HUES6 (cell line): ENCODE measurements around the gene CCN5.

Experiments used
- H3K27ac ChIP-seq: 2 replicates; pipeline ENCODE4 v1.7.0; 2013; ENCODE audit warnings: low read depth, mild to moderate bottlenecking, low read length, inconsistent platforms
- H3K27me3 ChIP-seq: 2 replicates; pipeline ENCODE4 v1.6.1; 2013; ENCODE audit warnings: low read length; ENCODE audit not compliant: control insufficient read depth, insufficient read depth
- H3K36me3 ChIP-seq: 2 replicates; pipeline ENCODE4 v1.6.1; 2013; ENCODE audit warnings: low read length; ENCODE audit not compliant: control insufficient read depth, insufficient read depth
- H3K4me1 ChIP-seq: 2 replicates; pipeline ENCODE4 v1.6.1; 2013; ENCODE audit warnings: low read length; ENCODE audit not compliant: control insufficient read depth, insufficient read depth
- H3K4me3 ChIP-seq: 2 replicates; pipeline ENCODE4 v1.5.1; 2013; ENCODE audit warnings: low read depth, low read length
- H3K9ac ChIP-seq: one replicate; pipeline ENCODE4 v1.6.1; 2013; ENCODE audit warnings: mild to moderate bottlenecking, low read length
- H3K9me3 ChIP-seq: 2 replicates; pipeline ENCODE4 v1.6.1; 2013; ENCODE audit warnings: low read depth, low read length; ENCODE audit not compliant: control insufficient read depth, insufficient read depth

CCN5 gene

GRCh38 chr20:44728801-44729443 is 13.8 kb downstream of the CCN5 start:
- Histone ChIP-seq H3K9ac (no peak overlapping the region), H3K4me1 (peaks cover 36% of the 10 kb centered on the region), H3K9me3 (no peaks in the 10 kb centered on the region), H3K27ac (no peak overlapping the region), H3K27me3 (no peaks in the 10 kb centered on the region), H3K4me3 (peak overlapping the region; percentile 27; the same call in 1 of the 2 replicates), H3K36me3 (no peaks in the 10 kb centered on the region)

DNA sequence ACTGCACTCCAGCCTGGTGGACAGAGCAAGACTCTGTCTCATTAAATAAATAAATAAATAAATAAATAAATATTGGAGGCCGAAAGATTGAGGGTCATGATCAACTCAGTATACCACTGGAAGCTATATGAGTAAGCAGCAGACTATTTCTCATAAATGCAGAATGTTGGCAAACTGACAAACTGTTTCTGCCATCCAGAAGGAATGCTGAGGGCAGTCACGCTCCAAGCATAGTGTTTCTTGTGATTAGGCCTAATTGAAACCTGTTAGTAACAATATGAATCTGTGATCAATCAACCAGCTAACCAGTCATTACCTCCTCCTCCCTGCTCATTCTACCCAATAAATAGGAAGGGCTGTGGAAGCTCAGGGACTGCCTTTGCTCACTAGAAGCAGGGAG is 15.3 kb downstream of the CCN5 start:
- Histone ChIP-seq H3K4me1 (peaks cover 36% of the 10 kb centered on the region), H3K9me3 (no peaks in the 10 kb centered on the region), H3K4me3 (no peak overlapping the region), H3K27ac (no peak overlapping the region), H3K36me3 (no peaks in the 10 kb centered on the region), H3K27me3 (no peaks in the 10 kb centered on the region), H3K9ac (no peak overlapping the region)

DNA sequence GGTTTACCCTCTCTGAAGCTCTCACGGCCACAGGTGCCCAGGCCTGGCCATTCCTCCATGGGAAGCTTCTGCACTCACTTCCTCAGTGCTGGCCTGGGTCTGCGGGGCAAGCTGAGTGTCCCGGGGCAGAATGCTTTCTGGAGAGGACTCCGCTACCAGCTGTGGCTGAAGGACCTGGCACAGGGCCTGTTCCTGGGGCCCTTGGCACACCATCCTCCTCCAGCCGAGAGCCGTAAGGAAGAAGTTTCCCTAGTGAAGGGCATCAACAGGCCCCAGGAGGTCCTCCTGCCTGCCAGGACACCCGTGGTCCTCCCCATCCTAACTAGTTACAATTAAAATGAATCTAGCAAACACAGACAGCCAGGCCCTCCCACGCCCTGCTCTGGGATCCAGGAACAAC is 16.5 kb downstream of the CCN5 start:
- H3K9ac ChIP-seq, result no peak overlapping the region
- H3K4me1 ChIP-seq, result peaks cover 32% of the 10 kb centered on the region
- H3K27ac ChIP-seq, result no peak overlapping the region
- no peaks in the 10 kb centered on the region for H3K36me3 ChIP-seq
- H3K4me3 ChIP-seq, result no peak overlapping the region
- peaks cover 1% of the 10 kb centered on the region; the same call in 1 of the 2 replicates for H3K9me3 ChIP-seq
- no peaks in the 10 kb centered on the region for H3K27me3 ChIP-seq

GRCh38 chr20:44732327-44732726 is 17.2 kb downstream of the CCN5 start:
- Histone ChIP-seq H3K9ac (no peak overlapping the region), H3K36me3 (no peaks in the 10 kb centered on the region), H3K27me3 (no peaks in the 10 kb centered on the region), H3K4me3 (no peak overlapping the region), H3K27ac (no peak overlapping the region), H3K4me1 (peaks cover 26% of the 10 kb centered on the region), H3K9me3 (peaks cover 5% of the 10 kb centered on the region; the same call in 1 of the 2 replicates)

GRCh38 chr20:44733341-44734069 is 18.3 kb downstream of the CCN5 start:
- H3K9ac ChIP-seq, result no peak overlapping the region
- no peak overlapping the region for H3K27ac ChIP-seq
- peaks cover 5% of the 10 kb centered on the region; the same call in 1 of the 2 replicates for H3K9me3 ChIP-seq
- H3K4me3 ChIP-seq, result no peak overlapping the region
- H3K27me3 ChIP-seq, result no peaks in the 10 kb centered on the region
- H3K36me3 ChIP-seq, result no peaks in the 10 kb centered on the region
- peaks cover 20% of the 10 kb centered on the region for H3K4me1 ChIP-seq

GRCh38 chr20:44734938-44735337 is 19.8 kb downstream of the CCN5 start:
- H3K9ac ChIP-seq, result no peak overlapping the region
- no peaks in the 10 kb centered on the region for H3K27me3 ChIP-seq
- H3K4me3 ChIP-seq, result no peak overlapping the region
- no peak overlapping the region for H3K27ac ChIP-seq
- H3K36me3 ChIP-seq, result no peaks in the 10 kb centered on the region
- H3K9me3 ChIP-seq, result peaks cover 5% of the 10 kb centered on the region; the same call in 1 of the 2 replicates
- peaks cover 6% of the 10 kb centered on the region for H3K4me1 ChIP-seq

DNA sequence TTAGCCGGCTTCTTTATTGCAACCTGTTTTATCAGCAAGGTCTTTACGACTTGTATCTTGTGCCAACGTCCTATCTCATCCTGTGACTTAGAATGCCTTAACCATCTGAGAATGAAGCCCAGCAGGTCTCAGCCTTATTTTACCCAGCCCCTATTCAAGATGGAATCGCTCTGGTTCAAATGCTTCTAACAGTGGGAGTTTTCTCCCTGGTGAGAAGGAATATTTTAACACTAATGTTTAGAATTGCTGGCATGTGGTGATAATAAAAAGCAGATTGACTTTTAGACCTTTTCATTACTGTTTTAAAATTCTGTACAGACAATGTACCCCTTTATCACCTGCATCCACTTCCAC is 20.6 kb downstream of the CCN5 start:
- H3K9me3 ChIP-seq, result peaks cover 5% of the 10 kb centered on the region; the same call in 1 of the 2 replicates
- H3K9ac ChIP-seq, result no peak overlapping the region
- H3K4me1 ChIP-seq, result peaks cover 6% of the 10 kb centered on the region
- no peak overlapping the region for H3K27ac ChIP-seq
- H3K4me3 ChIP-seq, result no peak overlapping the region
- H3K36me3 ChIP-seq, result no peaks in the 10 kb centered on the region
- no peaks in the 10 kb centered on the region for H3K27me3 ChIP-seq

- Histone ChIP-seq H3K9ac (no peak overlapping the region), H3K36me3 (no peaks in the 10 kb centered on the region), H3K27ac (no peak overlapping the region), H3K9me3 (peaks cover 5% of the 10 kb centered on the region; the same call in 1 of the 2 replicates), H3K4me3 (no peak overlapping the region), H3K4me1 (peaks cover 6% of the 10 kb centered on the region), H3K27me3 (no peaks in the 10 kb centered on the region)
Observed at GRCh38 chr20:44736170-44737021, 21.2 kb downstream of the CCN5 start.

DNA sequence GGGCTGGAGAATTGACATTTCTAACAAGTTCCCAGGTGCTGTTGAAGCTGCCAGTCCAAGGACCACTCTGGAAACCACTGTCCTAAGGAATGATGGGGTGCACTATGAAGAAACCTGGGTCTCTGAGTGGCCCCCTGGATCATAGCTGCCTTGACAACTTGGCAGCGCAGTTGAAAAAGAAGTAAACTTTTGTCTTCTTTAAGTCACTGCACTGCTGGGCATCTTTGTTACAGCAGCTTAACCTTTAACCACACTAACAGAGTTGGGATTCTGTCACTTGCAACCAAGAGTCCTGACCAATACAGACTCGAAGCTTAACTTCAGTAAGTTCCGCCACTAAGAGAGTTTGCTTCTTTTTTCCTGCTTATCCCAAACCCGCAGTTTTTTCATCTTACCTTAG is 21.9 kb downstream of the CCN5 start:
- H3K9ac ChIP-seq, result no peak overlapping the region
- H3K36me3 ChIP-seq, result no peaks in the 10 kb centered on the region
- H3K9me3 ChIP-seq, result peaks cover 5% of the 10 kb centered on the region; the same call in 1 of the 2 replicates
- no peak overlapping the region for H3K4me3 ChIP-seq
- peaks cover 6% of the 10 kb centered on the region for H3K4me1 ChIP-seq
- no peak overlapping the region for H3K27ac ChIP-seq
- peaks cover 5% of the 10 kb centered on the region; the same call in 1 of the 2 replicates for H3K27me3 ChIP-seq

DNA sequence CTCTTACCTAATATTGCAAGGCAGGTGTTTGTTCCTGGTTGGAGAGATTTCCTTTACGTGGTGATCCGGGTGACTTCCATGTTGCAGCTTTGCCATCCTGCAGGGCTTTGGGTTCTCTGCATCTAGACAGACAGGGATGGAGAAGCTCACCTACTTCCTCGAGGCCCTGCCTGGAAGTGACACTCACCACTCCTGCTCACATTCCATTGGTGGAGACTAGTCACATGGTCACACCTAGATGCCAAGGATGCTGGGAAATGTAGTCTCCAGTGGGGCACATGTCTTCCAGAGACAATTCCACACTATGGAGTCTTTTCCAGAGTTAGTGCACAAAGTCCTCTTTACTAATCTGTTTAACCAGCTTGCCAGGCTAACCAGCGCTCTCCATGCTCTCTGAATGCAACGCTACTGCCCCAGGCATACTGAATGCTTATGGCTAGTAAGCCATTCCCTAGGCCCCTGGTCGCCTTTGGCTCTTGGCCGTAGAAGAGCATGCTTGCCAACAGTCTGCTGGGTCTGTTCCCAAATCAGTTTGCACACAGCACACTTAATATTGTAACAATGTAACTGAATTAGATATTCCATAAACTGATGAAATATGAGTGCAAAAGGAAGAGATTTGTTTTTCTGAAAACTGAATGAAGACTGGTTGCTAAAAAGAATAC is 23.8 kb downstream of the CCN5 start:
- H3K9ac ChIP-seq, result no peak overlapping the region
- H3K36me3 ChIP-seq, result no peaks in the 10 kb centered on the region
- H3K4me3 ChIP-seq, result no peak overlapping the region
- H3K4me1 ChIP-seq, result no peaks in the 10 kb centered on the region; the same call in 1 of the 2 replicates
- H3K27ac ChIP-seq, result no peak overlapping the region
- peaks cover 20% of the 10 kb centered on the region for H3K27me3 ChIP-seq
- H3K9me3 ChIP-seq, result peaks cover 5% of the 10 kb centered on the region; the same call in 1 of the 2 replicates
